HepG2 (cell line): ENCODE results near the gene NNMT.

ENCODE experiments used
- CBFB ChIP-seq: sonication (generic); formaldehyde crosslinking; IDR thresholded peaks from 2 replicates; pipeline ENCODE4 v1.4.0; 2020; ENCODE audit warnings: missing genetic modification reagents
- CC2D1A ChIP-seq: sonication (generic); formaldehyde crosslinking; IDR thresholded peaks from 2 replicates; pipeline ENCODE4 v1.8.1; 2023; ENCODE audit warnings: mild to moderate bottlenecking, missing genetic modification reagents
- ETV5 ChIP-seq: IDR thresholded peaks from 2 replicates; pipeline ENCODE4 v1.6.1; 2018; ENCODE audit warnings: missing biosample characterization, missing genetic modification reagents, inconsistent platforms, borderline replicate concordance
- FOXP4 ChIP-seq: sonication (generic); formaldehyde crosslinking; IDR thresholded peaks from 2 replicates; pipeline ENCODE4 v1.4.0; 2020; ENCODE audit warnings: missing genetic modification reagents
- MYC ChIP-seq: sonication (generic); formaldehyde crosslinking; IDR thresholded peaks from 2 replicates; pipeline ENCODE4 v1.9.0; 2021; ENCODE audit warnings: missing genetic modification reagents, borderline replicate concordance
- NFE2L1 ChIP-seq: sonication (generic); formaldehyde crosslinking; IDR thresholded peaks from 2 replicates; pipeline ENCODE4 v1.4.0; 2020; ENCODE audit warnings: missing genetic modification reagents, mild to moderate bottlenecking, borderline replicate concordance
- NR1H2 ChIP-seq: sonication (generic); formaldehyde crosslinking; IDR thresholded peaks from 2 replicates; pipeline ENCODE4 v1.8.1; 2022; ENCODE audit warnings: low read depth, missing genetic modification reagents, borderline replicate concordance
- POLR2AphosphoS2 ChIP-seq: IDR thresholded peaks from 2 replicates; pipeline ENCODE4 v1.6.1; 2011; ENCODE audit warnings: low read depth, low read length, improper control_type of control experiment
- RAD21 ChIP-seq: fragments of 450-650 bp; formaldehyde crosslinking; IDR thresholded peaks from 2 replicates; pipeline ENCODE4 v1.5.0; 2020; ENCODE audit warnings: mild to moderate bottlenecking
- SP1 ChIP-seq, 2 experiments: fragments of 450-650 bp in 1 of 2; sonication (generic) in 1 of 2; formaldehyde crosslinking in 1 of 2; IDR thresholded peaks; 2 replicates each; pipeline versions ENCODE4 v1.4.0 to v1.6.1; 2016 to 2020; ENCODE audit warnings: missing genetic modification reagents in 1 of 2
- TCF7L2 ChIP-seq: IDR thresholded peaks from 2 replicates; pipeline ENCODE4 v1.6.1; 2011; ENCODE audit warnings: mild to moderate bottlenecking, low read depth, low read length, moderate library complexity

GRCh38 chr11:114274637-114275036, 21.6 kb upstream of the NNMT start:
- TF ChIP-seq TCF7L2: no peak
- TF ChIP-seq SP1 (IDR thresholded peaks at IDR 0.05): no peak
- TF ChIP-seq SP1 (CRISPR knock-in tag; IDR thresholded peaks at IDR 0.05): no peak
- TF ChIP-seq ETV5 (CRISPR knock-in tag): no peak
- no peak for TF ChIP-seq CC2D1A
- TF ChIP-seq FOXP4: no peak
- no peak for TF ChIP-seq NFE2L1 (CRISPR knock-in tag)
- TF ChIP-seq MYC (CRISPR knock-in tag): no peak
- TF ChIP-seq RAD21 (CRISPR knock-in tag): no peak
- no peak for TF ChIP-seq POLR2AphosphoS2
- TF ChIP-seq CBFB (CRISPR knock-in tag): no peak
- TF ChIP-seq NR1H2 (CRISPR knock-in tag): no peak
